Progenitor cell of endocrine pancreas (in vitro differentiated cells): ENCODE measurements around the gene TMEM8B. TPM values are rescaled to one million over a fixed set of nuclear protein-coding genes. Genes with fewer than 3 reads are reported as not detected.

ENCODE experiments used
- DNase-seq: peaks from one replicate; pipeline ENCODE4 v3.0.0; 2021; ENCODE audit warnings: low spot score; ENCODE audit not compliant: unreplicated experiment
- H3K27ac Mint-ChIP-seq: 2 replicates; pipeline ENCODE4 v1.8.0; 2021; ENCODE audit warnings: mild to moderate bottlenecking, moderate library complexity, mixed read lengths
- H3K27me3 Mint-ChIP-seq: 2 replicates; pipeline ENCODE4 v1.8.0; 2021; ENCODE audit warnings: mixed read lengths
- H3K36me3 Mint-ChIP-seq: 2 replicates; pipeline ENCODE4 v1.8.0; 2022; ENCODE audit warnings: mixed read lengths; ENCODE audit not compliant: insufficient read depth
- H3K4me1 Mint-ChIP-seq: 2 replicates; pipeline ENCODE4 v1.8.0; 2021; ENCODE audit warnings: low read depth, mixed read lengths
- H3K4me3 Mint-ChIP-seq: 2 replicates; pipeline ENCODE4 v1.8.0; 2021; ENCODE audit warnings: low read depth, mild to moderate bottlenecking, moderate library complexity, mixed read lengths
- H3K9me3 Mint-ChIP-seq: 2 replicates; pipeline ENCODE4 v1.8.0; 2021; ENCODE audit warnings: low read depth, mixed read lengths
- CTCF ChIP-seq: fragments of 200-600 bp; sonication (generic); IDR thresholded peaks from one replicate; pipeline ENCODE4 v1.5.0; 2021; ENCODE audit warnings: antibody characterized with exemption, mild to moderate bottlenecking; ENCODE audit not compliant: unreplicated experiment
- total RNA-seq: library from RNA; stranded (reverse); gene quantifications from 2 replicates; pipeline ENCODE4 v1.2.1, GENCODE V29; 2021

TMEM8B gene
- total RNA-seq, 1 donor from 2014 or later, result 24.1 TPM

GRCh38 chr9:35842020-35842745 lies 13.2 kb downstream of the TMEM8B start:
- Mint-ChIP-seq H3K9me3 (no peaks in the 10 kb centered on the region), H3K27ac (no peak overlapping the region), H3K36me3 (peaks cover 11% of the 10 kb centered on the region), H3K4me1 (peaks cover 11% of the 10 kb centered on the region), H3K4me3 (no peak overlapping the region), H3K27me3 (peaks cover 12% of the 10 kb centered on the region)
- no peak for TF ChIP-seq CTCF
- no peak for DNase-seq

- H3K4me3 Mint-ChIP-seq, result no peak overlapping the region
- peaks cover 18% of the 10 kb centered on the region for H3K27me3 Mint-ChIP-seq
- peaks cover 11% of the 10 kb centered on the region for H3K4me1 Mint-ChIP-seq
- no peaks in the 10 kb centered on the region for H3K9me3 Mint-ChIP-seq
- TF ChIP-seq CTCF, result no peak
- no peak overlapping the region for H3K27ac Mint-ChIP-seq
- no peak for DNase-seq
- H3K36me3 Mint-ChIP-seq, result peaks cover 16% of the 10 kb centered on the region
Measured at GRCh38 chr9:35842795-35843194, 13.8 kb downstream of the TMEM8B start.

GRCh38 chr9:35844628-35845270 lies 15.7 kb downstream of the TMEM8B start:
- no peak for TF ChIP-seq CTCF
- Mint-ChIP-seq H3K4me3 (no peak overlapping the region), H3K27me3 (peaks cover 23% of the 10 kb centered on the region), H3K9me3 (no peaks in the 10 kb centered on the region), H3K4me1 (peaks cover 11% of the 10 kb centered on the region), H3K36me3 (peaks cover 16% of the 10 kb centered on the region), H3K27ac (no peak overlapping the region)
- no peak for DNase-seq

GRCh38 chr9:35845824-35846771 lies 17.1 kb downstream of the TMEM8B start:
- Mint-ChIP-seq H3K4me1 (peaks cover 11% of the 10 kb centered on the region), H3K4me3 (peak overlapping the region; percentile 20), H3K9me3 (no peaks in the 10 kb centered on the region), H3K36me3 (peaks cover 14% of the 10 kb centered on the region), H3K27me3 (peaks cover 23% of the 10 kb centered on the region), H3K27ac (peak overlapping the region; percentile 19)
- TF ChIP-seq CTCF, result no peak
- DNase-seq, result peak; percentile 14
